Measurements from ENCODE around the gene MOB1B.

- TF ChIP-seq CTCF (IDR thresholded peaks at IDR 0.05 in 2 of 3, conservative IDR thresholded peaks at IDR 0.05 in 1 of 3; ENCODE audit: control insufficient read depth in 2 of 3, extremely low read depth in 1 of 3, insufficient read depth in 1 of 3, low read depth in 3 of 3, low read length in 3 of 3) (no peak), FOS (IDR thresholded peaks at IDR 0.05; ENCODE audit: borderline replicate concordance, extremely low read depth, insufficient read length) (no peak), SP1 (IDR thresholded peaks at IDR 0.05; ENCODE audit: low read depth, low read length) (no peak), HDAC2 (IDR thresholded peaks at IDR 0.05) (no peak), RCOR1 (conservative IDR thresholded peaks at IDR 0.05; ENCODE audit: low read depth, low read length) (no peak), POLR2A (IDR thresholded peaks at IDR 0.05; ENCODE audit: low read depth, low read length) (no peak), PML (IDR thresholded peaks at IDR 0.05; ENCODE audit: low read length) (no peak), GABPA (IDR thresholded peaks at IDR 0.05; ENCODE audit: low read depth) (no peak), ZNF592 (IDR thresholded peaks at IDR 0.05) (no peak), HDAC6 (IDR thresholded peaks at IDR 0.05; ENCODE audit: unreplicated experiment) (no peak)
- TF ChIP-seq, protein P1, sequence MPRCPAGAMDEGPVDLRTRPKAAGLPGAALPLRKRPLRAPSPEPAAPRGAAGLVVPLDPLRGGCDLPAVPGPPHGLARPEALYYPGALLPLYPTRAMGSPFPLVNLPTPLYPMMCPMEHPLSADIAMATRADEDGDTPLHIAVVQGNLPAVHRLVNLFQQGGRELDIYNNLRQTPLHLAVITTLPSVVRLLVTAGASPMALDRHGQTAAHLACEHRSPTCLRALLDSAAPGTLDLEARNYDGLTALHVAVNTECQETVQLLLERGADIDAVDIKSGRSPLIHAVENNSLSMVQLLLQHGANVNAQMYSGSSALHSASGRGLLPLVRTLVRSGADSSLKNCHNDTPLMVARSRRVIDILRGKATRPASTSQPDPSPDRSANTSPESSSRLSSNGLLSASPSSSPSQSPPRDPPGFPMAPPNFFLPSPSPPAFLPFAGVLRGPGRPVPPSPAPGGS (IDR thresholded peaks at IDR 0.05; ENCODE audit: borderline replicate concordance, insufficient read depth, low read depth, low read length, poor library complexity, severe bottlenecking), result no peak
Observed at GRCh38 chr4:71020611-71021010, 118.4 kb downstream of the MOB1B start.
